ENCODE measurements around the gene MFRP.

MFRP gene

DNA sequence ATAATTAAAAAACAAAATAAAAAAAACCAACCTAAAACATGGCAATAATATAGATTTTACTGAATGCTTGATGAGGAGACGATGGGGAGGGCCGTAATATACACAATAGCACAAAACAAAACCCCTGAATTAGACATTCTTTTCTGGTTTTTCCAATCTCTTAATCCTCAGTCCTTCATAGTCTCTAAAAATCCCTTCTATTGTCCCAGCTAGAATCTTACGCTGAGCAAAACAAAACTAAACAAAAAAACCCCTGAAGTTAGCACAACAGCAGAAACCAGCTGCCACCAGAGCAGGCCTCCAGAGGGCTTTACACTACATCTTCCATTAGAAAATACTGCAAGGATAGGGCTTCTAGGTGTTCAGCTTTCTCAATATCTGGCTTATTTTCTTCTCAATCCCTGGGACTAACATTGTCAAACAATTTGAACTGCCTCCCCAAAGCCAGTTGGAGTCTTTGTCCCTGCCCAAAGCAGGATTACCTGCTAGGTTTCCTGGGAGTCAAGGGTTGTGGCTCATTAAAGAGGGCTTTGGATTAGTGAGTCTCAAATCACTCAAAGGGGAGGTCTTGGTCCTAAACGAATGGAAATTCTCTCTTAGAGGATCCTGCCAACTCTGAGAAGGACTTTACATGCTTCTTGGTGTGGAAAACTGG lies 14.3 kb downstream of the MFRP start:
- no peak for TF ChIP-seq ZFX (IDR thresholded peaks at IDR 0.05)
- TF ChIP-seq, protein P1, sequence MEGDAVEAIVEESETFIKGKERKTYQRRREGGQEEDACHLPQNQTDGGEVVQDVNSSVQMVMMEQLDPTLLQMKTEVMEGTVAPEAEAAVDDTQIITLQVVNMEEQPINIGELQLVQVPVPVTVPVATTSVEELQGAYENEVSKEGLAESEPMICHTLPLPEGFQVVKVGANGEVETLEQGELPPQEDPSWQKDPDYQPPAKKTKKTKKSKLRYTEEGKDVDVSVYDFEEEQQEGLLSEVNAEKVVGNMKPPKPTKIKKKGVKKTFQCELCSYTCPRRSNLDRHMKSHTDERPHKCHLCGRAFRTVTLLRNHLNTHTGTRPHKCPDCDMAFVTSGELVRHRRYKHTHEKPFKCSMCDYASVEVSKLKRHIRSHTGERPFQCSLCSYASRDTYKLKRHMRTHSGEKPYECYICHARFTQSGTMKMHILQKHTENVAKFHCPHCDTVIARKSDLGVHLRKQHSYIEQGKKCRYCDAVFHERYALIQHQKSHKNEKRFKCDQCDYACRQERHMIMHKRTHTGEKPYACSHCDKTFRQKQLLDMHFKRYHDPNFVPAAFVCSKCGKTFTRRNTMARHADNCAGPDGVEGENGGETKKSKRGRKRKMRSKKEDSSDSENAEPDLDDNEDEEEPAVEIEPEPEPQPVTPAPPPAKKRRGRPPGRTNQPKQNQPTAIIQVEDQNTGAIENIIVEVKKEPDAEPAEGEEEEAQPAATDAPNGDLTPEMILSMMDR (conservative IDR thresholded peaks at IDR 0.05), result no peak
- no peak overlapping the region; the same call in 1 of the 2 replicates for H3K27ac ChIP-seq

DNA sequence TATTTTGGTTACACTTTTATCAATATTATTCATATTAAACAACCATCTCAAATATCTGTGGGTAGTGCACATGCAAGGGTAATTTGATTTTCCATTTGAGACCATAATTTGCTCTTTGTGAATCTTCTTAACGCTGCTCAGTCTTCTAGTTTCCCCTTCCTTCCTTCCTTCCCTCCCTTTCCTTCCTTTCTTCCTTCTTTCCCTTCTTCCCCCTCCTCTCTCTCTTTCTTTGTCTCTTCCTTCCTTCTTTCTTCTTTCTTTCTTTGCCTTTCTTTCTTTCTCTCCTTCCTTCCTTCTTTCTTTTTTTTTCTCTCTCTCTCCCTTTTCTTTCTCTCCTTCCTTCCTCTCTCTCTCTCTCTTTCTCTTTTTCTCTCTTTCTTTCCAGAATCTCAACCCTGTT lies 16.3 kb downstream of the MFRP start:
- no peak overlapping the region for H3K27ac ChIP-seq
- TF ChIP-seq, protein P1 (conservative IDR thresholded peaks at IDR 0.05), result no peak
- no peak for TF ChIP-seq ZFX (IDR thresholded peaks at IDR 0.05)

DNA sequence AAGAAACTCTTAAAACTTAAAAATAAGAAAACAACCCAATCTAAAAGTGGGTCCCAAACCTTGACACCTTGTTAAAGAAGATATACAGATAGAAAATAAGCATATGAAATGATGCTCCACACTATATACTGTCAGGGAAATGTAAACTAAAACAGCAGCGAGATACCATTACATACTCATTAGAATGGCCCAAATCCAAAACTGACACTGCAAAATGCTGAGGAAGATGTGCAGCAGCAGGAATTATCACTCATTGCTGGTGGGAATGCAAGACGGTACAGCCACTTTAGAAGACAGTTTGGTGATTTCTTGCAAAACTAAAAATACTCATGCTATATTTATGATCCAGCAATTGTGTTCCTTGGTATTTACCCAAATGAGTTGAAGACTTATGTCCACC lies 17.2 kb downstream of the MFRP start:
- H3K27ac ChIP-seq, result no peak overlapping the region
- no peak for TF ChIP-seq ZFX (IDR thresholded peaks at IDR 0.05)
- TF ChIP-seq, protein P1 (conservative IDR thresholded peaks at IDR 0.05), result no peak

DNA sequence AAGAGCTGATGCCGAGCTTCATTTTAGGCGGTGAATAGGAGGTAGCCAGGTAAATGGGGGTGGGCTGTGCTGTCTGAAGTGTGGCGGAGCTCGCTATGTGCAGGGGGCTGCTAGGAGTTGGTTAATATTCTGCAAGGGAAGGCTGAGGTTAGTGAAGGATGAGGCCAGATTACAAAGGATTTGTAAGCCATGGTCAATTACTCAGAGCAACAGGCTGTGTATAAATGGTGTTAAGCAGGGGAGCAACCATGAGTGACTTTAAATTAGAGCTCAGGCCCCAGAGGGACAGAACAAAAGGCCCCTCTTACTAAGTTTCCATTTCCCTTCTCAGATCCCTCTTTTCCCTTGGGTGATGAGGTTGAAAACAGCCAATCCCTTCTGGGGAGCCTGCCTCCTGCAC lies 22.3 kb downstream of the MFRP start:
- TF ChIP-seq, protein P1 (conservative IDR thresholded peaks at IDR 0.05), result no peak
- TF ChIP-seq ZFX (IDR thresholded peaks at IDR 0.05), result no peak
- H3K27ac ChIP-seq, result no peak overlapping the region

DNA sequence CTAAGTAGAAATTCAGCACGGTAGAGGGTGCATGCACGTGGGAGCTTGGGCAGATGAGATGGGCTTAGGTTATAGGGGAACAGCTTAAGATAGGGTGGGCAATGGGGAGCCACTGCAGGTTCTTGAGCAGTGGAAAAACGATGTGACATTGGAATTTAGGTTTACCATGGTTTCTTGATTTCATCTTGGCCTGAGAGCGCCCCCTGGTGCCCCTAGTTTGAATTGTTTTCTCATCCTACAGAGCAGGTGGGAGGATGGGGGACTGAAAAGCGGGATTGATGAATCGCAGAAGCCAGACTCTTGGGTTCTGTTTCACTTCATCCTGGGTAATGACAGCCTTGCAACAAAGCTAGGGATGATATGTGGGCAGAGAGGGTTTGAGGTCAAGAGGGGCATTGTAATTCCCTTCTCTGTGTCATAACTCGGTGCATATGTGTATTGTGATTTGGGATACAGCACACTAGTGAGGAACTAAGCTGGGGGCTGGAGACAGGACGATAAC lies 22.9 kb downstream of the MFRP start:
- H3K27ac ChIP-seq, result no peak overlapping the region
- TF ChIP-seq ZFX (IDR thresholded peaks at IDR 0.05), result no peak
- TF ChIP-seq, protein P1 (conservative IDR thresholded peaks at IDR 0.05), result peak; percentile 91

DNA sequence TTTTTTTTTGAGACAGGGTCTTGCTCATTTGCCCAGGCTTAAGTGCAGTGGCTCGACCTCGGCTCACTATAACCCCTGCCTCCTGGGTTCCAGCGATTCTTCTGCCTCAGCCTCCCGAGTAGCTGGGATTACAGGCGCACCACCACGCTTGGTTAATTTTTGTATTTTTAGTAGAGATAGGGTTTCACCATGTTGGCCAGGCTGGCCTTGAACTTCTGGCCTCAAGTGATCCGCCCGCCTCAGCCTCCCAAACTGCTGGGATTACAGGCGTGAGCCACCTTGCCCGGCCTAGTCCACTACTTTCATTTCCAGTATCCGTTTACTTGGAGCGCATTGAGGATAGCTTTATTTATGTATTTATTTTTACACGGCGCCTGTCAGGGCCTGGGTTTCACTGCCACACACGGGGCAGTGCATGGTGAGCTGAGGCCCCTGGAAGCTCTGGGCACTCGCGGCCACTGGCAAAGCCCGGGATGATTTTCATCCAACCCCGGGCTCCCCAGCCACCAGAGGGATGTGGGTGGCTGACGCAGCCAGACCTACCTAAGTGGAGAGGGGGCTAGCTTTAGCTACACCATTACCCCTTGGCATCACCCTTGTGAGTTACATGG lies 23.5 kb downstream of the MFRP start:
- TF ChIP-seq ZFX (IDR thresholded peaks at IDR 0.05), result no peak
- TF ChIP-seq, protein P1 (conservative IDR thresholded peaks at IDR 0.05), result no peak
- H3K27ac ChIP-seq, result no peak overlapping the region

DNA sequence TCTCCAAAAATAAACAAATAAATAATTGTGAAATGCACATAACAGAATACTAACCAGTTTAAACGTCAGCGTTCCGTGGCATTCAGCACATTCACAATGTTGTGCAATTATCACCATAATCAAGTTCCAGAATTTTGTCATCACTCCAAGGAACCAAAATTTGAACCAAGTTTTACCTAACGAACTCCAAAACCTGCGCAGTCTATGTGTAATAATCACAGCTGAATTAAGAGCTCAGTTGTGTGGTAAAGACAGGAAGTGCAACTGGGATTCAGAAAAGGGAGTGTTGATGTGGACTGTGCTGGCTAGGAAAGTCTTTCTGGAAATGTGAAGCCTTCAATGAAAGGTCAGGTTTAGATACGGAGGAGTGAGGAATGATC lies 24.2 kb downstream of the MFRP start:
- no peak overlapping the region for H3K27ac ChIP-seq
- TF ChIP-seq ZFX (IDR thresholded peaks at IDR 0.05), result no peak
- TF ChIP-seq, protein P1 (conservative IDR thresholded peaks at IDR 0.05), result no peak
